G401 (cell line): ENCODE data around the gene RNF141. TPM values are rescaled to one million over a fixed set of nuclear protein-coding genes. Genes with fewer than 3 reads are reported as not detected.
A peak's percentile ranks its signal among the peaks of the same experiment; 100 is the strongest.

Experiments
- DNase-seq: peaks from one replicate; pipeline ENCODE4 v3.0.0-alpha.2; 2015; ENCODE audit warnings: low spot score
- in situ Hi-C: cut with HindIII; loops from 2 replicates; pipeline ENCODE4 v1.10.0; 2016; ENCODE audit warnings: low sequenced_read_pairs, mixed read lengths
- total RNA-seq: library from RNA; depleted of rRNA; stranded (reverse); fragments of >200 nt; shearing (Covaris generic); gene quantifications from 2 replicates; pipeline ENCODE4 v1.2.3, GENCODE V29; 2014

The RNF141 gene
- total RNA-seq, 1 experiment from 2014 or later = 27.7 TPM

DNA sequence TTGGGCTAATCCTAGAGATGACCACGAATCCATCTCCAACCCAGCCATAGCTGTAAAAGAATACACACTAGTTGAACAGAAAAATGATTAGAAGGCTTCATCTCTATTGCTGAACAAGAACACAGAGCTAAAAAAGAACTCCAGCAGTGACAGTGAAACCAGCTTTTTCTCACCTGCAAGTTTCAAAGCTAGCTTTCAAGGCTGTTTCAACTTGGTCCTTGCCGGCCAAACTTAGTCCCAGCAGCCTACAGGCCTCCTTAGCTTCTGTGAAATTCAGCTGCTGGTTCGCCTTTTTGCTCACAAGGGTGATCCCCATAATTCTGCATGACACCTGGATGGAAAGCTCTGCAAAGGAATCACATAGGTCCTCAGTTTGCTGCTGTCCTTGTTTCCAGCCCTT, 23.0 kb upstream of the RNF141 start:
- no peak for DNase-seq
- in situ Hi-C loops = no loop called here

DNA sequence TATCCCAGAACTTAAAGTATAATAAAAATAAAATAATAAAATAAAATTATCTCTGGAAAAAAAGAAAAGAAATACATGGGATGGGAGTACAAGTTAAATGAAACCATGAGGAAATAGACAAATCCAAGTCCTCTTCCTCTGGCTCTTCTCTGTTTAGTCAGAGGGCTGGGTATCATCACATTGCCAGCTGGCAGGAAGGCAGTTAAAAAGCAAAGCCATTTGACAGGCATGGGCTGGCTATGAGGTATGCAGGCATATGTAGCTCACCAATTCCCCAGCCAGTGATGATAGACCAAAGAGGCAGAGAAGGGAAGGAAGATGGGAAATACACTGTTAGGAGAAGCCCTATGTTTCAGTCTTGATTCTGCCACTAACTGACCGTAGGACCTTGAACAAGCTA, 21.0 kb upstream of the RNF141 start:
- in situ Hi-C loops = no loop called here

DNA sequence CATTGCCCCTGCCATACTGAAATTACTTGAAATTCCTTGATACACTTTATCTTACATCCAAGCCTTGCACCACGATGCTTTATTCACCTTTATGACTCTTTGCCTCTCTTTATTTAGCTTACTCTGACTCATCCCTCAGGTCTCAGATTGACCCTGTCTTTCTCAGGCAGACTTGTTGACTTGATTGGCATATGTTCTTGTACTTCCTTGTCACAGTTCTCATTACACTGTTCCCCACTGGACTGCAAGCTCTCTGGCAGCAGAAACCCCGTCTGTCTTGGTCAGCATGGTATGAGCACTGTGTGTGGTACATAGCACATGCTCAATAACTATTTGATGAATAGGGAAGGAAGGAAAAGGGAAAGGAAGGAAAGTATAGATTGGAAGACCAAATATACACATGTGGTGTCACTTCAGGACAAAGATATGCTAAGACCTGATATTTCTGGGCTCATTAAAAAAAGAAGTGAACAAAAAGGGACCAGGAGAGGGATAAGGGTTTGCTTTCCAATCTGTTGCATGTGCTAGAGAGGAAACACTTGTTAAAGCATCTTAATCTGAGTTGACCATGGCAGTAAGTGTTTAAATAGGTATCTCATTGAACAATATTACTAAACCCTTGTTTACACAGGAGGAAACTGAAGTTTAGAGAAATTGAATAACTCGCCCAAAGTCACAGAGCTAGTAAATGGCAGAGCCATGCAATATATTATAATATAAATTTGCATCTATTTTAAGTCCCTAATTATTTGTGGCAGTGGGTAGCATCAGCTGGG, 20.2 kb upstream of the RNF141 start:
- in situ Hi-C loops = no loop called here
- DNase-seq = no peak

More for the DNA sequence above, 21.0 kb upstream of the RNF141 start:
- no peak for DNase-seq

DNA sequence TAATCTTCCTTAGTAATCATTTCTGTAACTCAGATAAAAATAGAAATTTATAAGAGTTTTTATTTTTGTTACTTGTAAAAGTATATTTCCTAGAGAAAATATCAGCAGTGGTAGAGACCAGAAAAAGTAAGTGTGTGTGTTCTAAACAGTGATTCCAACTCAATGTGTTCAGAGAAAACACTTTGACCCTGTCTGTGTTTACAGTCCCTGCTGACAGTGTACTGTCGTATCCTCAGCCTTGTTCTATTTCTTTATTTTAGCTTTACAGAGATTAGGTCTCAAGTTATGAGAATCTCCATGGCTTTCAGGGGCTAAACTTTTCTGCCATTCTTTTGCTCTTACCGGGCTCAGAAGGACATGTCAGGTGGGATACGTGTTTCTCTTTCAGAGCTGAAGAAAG, 17.3 kb upstream of the RNF141 start:
- no peak for DNase-seq
- in situ Hi-C loops = no loop called here

DNA sequence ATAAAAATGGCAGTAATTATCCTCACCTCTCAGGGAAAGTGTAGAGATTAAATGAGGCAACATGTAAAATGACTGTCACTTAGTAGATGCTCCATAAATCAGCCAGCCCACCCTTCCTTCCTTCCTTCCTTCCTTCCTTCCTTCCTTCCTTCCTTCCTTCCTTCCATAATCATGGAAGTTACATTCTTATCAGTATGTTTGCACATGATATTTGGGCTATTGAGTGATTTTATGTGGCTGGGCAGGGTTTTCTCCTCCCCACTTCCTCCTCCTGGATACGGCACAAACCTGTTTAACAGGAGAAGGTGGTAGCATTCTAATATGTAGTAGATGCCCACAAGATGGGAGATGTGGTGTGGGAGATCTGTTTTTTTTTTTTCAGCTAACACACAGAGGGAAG, 15.6 kb upstream of the RNF141 start:
- DNase-seq = no peak
- in situ Hi-C loops = no loop called here

DNA sequence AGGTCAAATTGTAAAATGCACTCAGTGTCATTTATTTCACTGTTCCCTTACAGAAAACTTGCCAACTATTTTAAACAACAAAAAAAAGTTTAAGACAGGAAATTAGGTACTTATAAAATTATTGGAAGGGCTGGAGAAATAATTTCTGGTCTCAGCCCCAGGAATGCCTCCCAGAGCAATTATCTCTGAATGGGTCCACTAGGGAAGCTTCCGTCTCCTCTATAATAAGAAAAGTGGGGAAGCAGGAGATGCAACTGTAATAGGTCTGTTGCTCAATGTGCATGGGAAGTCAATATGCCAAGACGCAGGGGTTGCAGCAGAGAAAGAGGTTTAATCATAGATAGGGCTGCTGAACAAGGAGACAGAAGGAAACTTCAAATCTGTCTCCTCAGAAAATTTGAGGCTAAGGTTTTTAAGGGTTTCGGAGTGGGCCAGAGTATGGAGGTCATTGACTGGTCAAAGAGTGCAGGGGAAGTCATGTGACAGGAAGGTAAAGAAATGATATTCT, 10.9 kb upstream of the RNF141 start:
- DNase-seq = no peak
- in situ Hi-C loops = no loop called here

DNA sequence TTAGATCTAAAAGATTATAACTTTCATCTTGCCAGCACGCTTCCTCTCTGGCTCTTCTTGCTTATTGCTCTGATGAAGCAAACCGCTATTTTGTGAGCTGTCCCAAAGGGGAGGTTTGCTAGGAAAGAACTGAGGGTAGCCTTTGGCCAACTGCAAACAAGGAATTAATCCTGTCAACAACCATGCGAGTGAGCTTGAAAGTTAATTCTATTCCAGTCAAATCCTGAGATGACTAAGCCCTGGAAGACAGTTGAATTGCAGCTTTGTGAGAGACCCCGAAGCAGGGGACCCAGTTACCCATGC, 10.3 kb upstream of the RNF141 start:
- no peak for DNase-seq
- in situ Hi-C loops = no loop called here

DNA sequence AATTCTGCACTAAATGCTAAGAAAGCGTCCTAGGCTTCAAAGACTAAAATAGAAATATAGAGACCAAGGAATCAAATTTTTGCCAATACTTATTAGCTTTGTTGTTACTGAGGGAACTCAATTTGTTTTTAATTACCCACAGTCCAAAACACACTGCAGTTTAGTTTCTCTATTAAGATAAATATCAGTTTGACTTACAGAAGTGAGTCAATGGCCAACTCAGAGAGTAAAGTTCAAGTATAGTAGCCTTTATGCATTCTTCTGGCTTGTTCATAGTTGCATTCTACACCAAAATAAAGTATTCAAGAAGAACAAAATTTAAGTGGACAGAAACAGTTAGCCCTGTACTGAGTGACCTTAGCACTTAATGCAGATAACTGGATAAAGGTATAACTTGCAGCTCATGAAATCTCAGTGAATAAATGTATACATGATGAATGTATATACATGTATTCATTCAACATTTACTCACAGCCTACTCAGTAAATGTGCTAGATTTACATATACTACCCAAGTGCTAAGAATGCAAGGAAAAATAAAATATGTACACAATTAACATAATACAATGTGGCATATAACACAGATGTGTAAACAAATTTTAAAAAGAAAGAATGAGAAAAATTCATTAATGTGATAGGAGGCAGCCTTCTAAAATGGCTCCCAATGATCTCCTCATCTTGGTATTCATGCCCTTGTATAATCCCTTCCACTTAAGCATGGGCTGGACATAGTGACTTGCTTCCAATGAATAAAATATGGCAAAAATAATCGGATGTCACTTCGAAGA, 9.7 kb upstream of the RNF141 start:
- DNase-seq = no peak
- in situ Hi-C loops = no loop called here

DNA sequence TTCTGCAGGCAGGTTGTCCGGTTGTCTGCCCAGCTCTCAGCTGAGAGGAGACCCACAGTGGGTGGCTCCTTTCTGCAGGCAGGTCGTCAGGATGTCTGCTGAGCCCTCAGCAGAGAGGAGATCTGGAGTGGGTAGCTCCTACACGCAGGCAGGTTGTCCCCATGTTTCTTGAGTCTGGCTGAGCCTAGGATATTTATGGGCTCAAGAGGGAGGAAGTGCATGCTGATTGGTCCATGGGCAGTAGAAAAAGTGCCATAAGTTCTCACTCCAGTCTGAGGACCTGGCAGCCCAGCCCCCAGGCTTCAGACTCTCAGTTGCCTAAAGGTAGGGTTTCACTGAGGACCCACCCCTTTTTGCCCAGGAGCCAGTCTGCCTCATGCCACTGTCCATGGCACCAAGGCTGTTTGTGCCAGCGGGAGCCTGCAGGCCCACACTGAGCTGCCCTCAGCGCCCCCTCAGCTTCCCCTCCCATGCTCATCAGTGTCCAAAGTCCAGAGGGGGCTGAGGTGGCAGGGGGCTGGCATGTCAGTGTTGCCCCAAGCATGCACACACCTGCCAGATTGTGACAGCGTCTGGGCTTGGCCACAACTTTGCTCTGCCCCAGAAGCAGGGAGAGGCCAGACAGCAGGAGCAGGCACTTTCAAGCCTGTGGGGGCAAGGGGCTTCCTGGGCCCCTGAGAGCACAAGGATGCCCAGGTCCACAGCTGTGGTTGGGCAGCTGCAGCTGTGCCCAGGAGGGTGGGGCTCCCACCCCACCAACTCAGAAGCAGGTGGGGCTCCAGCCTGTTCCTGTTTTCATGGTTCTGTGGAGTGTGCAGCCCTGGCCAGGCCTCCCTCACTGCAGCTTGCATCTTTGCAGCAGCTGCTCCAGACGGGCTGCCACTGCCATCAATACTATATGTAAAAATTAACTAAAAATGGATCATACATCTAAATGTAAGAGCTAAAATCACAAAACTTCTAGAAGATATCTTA, 3.8 kb upstream of the RNF141 start:
- in situ Hi-C loops = no loop called here
- DNase-seq = no peak

DNA sequence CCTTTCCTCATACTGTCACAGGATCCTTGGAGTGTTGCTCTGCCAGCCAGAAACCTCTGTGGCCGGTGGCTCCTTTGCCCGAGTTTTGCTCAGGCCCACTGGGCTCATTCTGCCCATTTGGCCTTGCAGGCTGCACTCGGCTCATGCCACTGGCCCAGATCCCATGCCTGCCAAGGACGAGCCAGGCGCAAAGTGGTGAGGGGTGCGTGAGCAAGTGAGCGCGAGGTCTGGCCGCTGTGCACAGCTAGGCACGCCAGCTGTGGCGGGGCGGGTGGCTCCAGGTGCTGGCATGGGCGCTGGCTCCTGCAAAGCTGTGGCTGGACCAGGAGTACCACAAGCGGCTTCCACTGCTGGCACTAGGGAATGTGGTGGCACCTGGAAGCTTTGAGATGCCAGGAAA, 2.8 kb upstream of the RNF141 start:
- in situ Hi-C loops = no loop called here
- no peak for DNase-seq

DNA sequence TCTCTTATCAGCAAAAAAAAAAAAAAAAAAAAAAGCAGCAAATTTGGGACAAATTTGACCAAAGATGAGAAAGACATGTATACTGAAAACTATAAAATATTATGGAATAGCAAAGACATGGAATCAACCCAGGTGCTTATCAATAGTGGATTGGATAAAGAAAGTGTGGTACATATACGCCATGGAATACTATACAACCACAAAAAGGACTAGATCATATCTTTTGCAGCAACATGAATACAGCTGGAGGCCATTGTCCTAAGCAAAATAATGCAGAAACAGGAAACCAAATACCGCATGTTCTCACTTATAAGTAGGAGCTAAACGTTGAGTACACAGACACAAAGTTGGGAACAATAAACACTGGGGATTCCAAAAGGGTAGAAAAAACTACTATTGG, 1.8 kb upstream of the RNF141 start:
- DNase-seq = no peak
- in situ Hi-C loops = no loop called here

DNA sequence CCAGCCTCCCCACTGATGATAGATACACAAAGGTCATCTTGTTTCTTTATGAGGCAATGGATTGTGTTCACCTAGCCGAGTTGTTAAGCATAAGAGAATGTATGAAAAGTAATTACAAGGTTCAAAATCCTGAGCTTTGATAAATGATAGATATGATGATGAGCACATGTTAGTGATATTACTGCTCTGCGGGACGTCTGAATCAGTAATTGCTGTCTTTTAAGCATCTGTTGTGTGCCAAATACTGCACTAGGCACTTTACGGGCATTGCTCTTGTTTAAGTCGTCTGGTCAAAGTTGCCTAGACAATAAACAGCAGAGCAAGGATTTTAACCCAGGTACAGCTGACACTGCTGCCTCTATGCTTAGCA, 559 bp upstream of the RNF141 start:
- DNase-seq = no peak
- in situ Hi-C loops = no loop called here

DNA sequence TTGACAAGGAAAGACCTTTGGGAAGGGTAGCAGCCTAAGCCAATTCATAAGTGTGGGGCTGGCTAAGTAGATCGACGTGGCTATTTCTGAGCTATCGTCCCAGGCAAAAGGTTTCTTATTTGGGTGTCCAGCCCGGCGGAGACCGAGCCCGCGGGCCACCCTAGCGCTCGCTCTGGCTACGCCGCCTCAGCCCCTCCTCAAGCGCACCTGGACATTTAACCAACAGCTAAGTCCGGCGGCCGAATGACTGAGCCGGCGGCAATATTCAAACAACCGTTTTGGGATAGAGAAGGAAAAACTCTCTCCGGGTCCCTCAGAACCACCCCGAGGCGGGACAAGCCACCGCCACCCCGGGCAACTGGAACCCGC, 457 bp downstream of the RNF141 start:
- in situ Hi-C loops = no loop called here
- peak; percentile 71 for DNase-seq

DNA sequence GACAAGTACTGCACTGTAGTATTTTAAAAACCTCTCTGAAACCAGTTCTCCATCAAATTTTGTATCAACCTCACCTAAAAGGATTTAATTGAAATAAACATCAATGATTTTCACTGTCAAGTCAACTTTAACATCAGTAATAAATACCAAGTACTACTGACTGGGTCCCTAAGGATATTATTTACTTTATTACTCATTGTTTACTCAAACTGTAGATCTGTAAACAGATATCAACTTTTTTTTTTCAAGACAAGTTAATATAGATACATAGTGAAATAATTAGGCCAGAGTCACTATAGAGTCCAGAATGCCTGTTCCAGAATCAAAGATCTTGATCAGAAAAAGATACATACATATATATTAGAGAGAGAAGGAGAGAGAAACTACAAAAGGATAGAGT, 1.6 kb downstream of the RNF141 start:
- no peak for DNase-seq
- in situ Hi-C loops = no loop called here

DNA sequence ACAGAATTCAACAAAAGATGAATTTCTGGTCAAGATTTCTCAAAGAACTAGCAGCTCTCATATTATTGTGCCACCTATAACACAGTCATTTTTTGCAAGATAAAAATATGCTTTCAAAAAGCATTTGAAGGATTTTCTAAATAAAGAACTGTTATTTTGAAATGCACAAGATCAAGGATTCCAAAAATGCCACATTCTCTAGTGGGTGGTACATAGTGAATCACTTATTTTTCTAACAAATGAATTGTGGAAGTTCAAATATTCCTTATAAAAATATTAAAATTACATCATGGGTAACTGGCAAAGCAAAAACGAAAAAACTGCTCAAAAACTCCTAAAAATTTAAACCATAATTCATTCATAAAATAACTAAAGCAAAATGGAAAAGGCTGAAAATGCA, 2.1 kb downstream of the RNF141 start:
- in situ Hi-C loops = no loop called here
- no peak for DNase-seq

DNA sequence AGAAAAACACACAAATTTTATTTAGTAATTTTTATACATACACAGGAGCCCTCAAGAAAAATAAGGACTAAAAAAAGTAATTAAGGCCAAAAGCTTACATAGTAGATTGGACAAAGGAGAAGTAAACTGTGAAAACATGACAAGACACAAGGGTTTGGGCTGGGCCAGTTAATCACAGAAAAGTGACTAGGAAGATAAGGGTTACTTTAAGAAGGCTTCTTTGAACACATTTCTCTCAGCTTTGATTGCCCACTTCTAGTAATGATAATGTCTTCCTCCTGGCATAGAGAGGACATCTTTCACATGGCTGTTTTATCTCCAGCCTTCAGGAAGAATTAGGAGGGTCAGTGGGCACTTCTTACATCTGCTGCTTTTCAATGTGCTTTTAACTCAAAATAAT, 3.4 kb downstream of the RNF141 start:
- no peak for DNase-seq
- in situ Hi-C loops = no loop called here

DNA sequence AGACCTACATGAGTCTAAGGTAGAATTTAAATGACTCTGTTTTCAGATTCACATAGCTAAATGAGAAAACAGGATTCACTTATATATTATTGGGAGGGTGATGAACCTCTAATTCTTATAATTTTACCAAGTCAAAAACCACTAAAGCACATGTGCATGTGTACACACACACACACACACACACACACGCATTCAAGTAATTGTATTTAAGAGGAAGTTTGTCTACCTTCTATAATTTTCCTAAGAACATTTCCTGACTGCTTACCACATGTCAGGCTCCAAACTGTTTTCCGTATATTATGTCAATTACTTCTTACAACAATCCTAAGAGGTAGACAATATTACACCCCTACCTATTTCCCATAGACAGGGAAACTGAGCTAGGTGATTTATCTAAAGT, 6.7 kb downstream of the RNF141 start:
- in situ Hi-C loops = no loop called here
- DNase-seq = no peak

DNA sequence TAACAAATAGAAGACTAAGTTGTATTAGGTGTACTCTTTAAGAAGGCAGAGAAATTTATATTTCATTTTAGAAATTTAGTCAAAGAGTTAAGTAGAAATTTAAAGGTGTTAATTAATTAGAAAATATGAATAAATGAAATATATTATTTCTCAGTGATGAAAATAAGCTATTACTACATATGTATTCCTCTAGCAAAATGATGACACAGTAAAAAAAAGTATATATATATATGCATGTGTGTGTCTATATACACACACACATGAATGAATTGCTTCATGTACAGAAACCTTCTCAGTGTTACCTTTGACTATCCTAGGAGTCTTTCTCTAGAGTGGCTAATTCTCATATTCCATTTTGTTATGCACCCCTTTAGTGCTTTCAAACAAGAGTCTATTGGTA, 7.7 kb downstream of the RNF141 start:
- DNase-seq = no peak

DNA sequence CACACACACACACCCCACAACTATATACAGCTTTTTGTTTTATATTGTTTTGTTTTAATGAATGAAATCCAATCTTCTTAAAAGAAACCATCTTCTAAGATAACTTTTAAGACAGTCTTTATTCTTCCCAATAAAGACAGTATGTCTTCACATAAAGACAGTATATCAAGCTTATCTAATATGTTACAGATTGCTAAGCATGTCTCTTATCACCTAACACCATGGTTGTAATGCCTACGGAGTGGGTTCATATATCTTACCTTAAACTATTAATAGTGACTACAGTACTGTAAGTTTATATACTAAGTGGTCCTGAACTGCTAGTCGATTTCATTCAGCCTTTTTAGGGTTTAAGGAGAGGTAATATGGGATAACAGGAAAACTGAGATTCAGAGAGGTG, 8.5 kb downstream of the RNF141 start:
- in situ Hi-C loops = no loop called here
- DNase-seq = no peak

More for the DNA sequence above, 7.7 kb downstream of the RNF141 start:
- in situ Hi-C loops = no loop called here

DNA sequence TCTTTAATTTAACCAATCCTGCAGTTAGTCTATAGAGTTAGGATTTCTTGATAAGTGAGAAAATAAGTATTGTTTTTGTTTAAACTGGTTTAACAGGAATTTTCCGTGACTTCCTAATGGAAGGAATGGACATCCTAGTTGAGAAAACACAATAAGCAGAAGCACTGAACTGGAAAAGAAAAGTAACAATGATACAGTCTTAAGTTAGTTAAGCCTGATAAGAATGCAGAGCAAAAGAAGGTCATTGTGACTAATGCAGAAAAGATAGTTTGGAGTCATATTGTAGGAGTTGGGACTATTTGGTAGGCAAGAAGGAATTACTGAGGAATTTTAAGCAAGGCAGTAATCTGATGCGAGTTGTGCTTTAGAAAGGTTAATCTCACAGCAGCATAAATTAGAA, 11.7 kb downstream of the RNF141 start:
- in situ Hi-C loops = no loop called here

More for the DNA sequence above, 11.7 kb downstream of the RNF141 start:
- DNase-seq = no peak
